Stimulated activated CD4-positive, alpha-beta T cell treated with anti-CD3 and anti-CD28 coated beads, Interleukin-2, amount 100 ng/mL, for 48 hours (primary cell): Measurements from ENCODE around the gene GNG12.

Experiments
- DNase-seq, 2 donors: peaks; one replicate each; pipeline ENCODE4 v3.0.0-alpha.2; 2020

Gene GNG12

GRCh38 chr1:67812226-67812625 lies 21.0 kb downstream of the GNG12 start:
- no peak for DNase-seq

GRCh38 chr1:67811781-67812180 lies 21.5 kb downstream of the GNG12 start:
- DNase-seq, result no peak

- no peak for DNase-seq
These were observed 23.4 kb downstream of the GNG12 start for GRCh38 chr1:67809887-67810286.

- no peak for DNase-seq
These were observed 26.0 kb downstream of the GNG12 start for GRCh38 chr1:67807282-67807681.

- DNase-seq, result no peak
These were observed 28.6 kb downstream of the GNG12 start for GRCh38 chr1:67804710-67805109.

- DNase-seq, result no peak
These were observed 29.6 kb downstream of the GNG12 start for GRCh38 chr1:67803380-67804279.

- DNase-seq, result no peak
These were observed 30.7 kb downstream of the GNG12 start for GRCh38 chr1:67802565-67802964.

- DNase-seq, result no peak
These were observed 31.4 kb downstream of the GNG12 start for GRCh38 chr1:67801903-67802302.

GRCh38 chr1:67795179-67795912 lies 37.9 kb downstream of the GNG12 start:
- no peak for DNase-seq

GRCh38 chr1:67793562-67793961 lies 39.7 kb downstream of the GNG12 start:
- DNase-seq, result no peak

- no peak for DNase-seq
These were observed 40.4 kb downstream of the GNG12 start for GRCh38 chr1:67792741-67793458.

- no peak for DNase-seq
These were observed 41.2 kb downstream of the GNG12 start for GRCh38 chr1:67792103-67792502.

- no peak for DNase-seq
These were observed 41.6 kb downstream of the GNG12 start for GRCh38 chr1:67791686-67792085.

GRCh38 chr1:67791261-67791660 lies 42.0 kb downstream of the GNG12 start:
- DNase-seq, result no peak

GRCh38 chr1:67790201-67790692 lies 43.0 kb downstream of the GNG12 start:
- no peak for DNase-seq

GRCh38 chr1:67789551-67789950 lies 43.7 kb downstream of the GNG12 start:
- no peak for DNase-seq

GRCh38 chr1:67788904-67789303 lies 44.4 kb downstream of the GNG12 start:
- DNase-seq, result no peak

GRCh38 chr1:67788238-67788790 lies 45.0 kb downstream of the GNG12 start:
- no peak for DNase-seq

- DNase-seq, result no peak
These were observed 45.5 kb downstream of the GNG12 start for GRCh38 chr1:67787746-67788145.

GRCh38 chr1:67785847-67786753 lies 47.2 kb downstream of the GNG12 start:
- no peak for DNase-seq

GRCh38 chr1:67784545-67785186 lies 48.6 kb downstream of the GNG12 start:
- no peak for DNase-seq
